A549 (cell line): ENCODE results near the gene CD83.

Source experiments
- CEBPB ChIP-seq, 2 experiments: fragments of >200 bp in 1 of 2; sonication (Bioruptor Twin) in 1 of 2; formaldehyde crosslinking in 1 of 2; IDR thresholded peaks; 2 replicates each; pipeline ENCODE4 v1.6.1; 2012 to 2016
- CHD4 ChIP-seq: fragments of 200-600 bp; sonication (generic); IDR thresholded peaks from 2 replicates; pipeline ENCODE4 v1.6.1; 2016; ENCODE audit warnings: antibody characterized with exemption, mild to moderate bottlenecking, borderline replicate concordance
- EP300 ChIP-seq, 2 experiments: fragments of >200 bp; sonication (Bioruptor Twin); formaldehyde crosslinking; IDR thresholded peaks; 2 replicates in 1 of 2; 3 replicates in 1 of 2; pipeline ENCODE4 v1.6.1; 2016 to 2017
- JUNB ChIP-seq: fragments of >200 bp; sonication (Bioruptor Twin); formaldehyde crosslinking; IDR thresholded peaks from 2 replicates; pipeline ENCODE4 v1.6.1; 2016
- MAFK ChIP-seq: fragments of 450-650 bp; IDR thresholded peaks from 2 replicates; pipeline ENCODE4 v1.6.1; 2014; ENCODE audit not compliant: partially characterized antibody
- MYC ChIP-seq: IDR thresholded peaks from 2 replicates; pipeline ENCODE4 v1.6.1; 2012; ENCODE audit warnings: mild to moderate bottlenecking, inconsistent platforms, low read length, improper control_type of control experiment, borderline replicate concordance
- POLR2A ChIP-seq: IDR thresholded peaks from 2 replicates; pipeline ENCODE4 v1.6.1; 2012; ENCODE audit warnings: mild to moderate bottlenecking, low read length
- RAD21 ChIP-seq, 2 experiments: fragments of >200 bp in 1 of 2; sonication (Bioruptor Twin) in 1 of 2; formaldehyde crosslinking in 1 of 2; IDR thresholded peaks in 1 of 2; conservative IDR thresholded peaks in 1 of 2; 2 replicates in 1 of 2; 3 replicates in 1 of 2; pipeline ENCODE4 v1.6.1; 2012 to 2018; ENCODE audit warnings: inconsistent platforms in 1 of 2
- ZFP36 ChIP-seq: fragments of 450-650 bp; IDR thresholded peaks from 2 replicates; pipeline ENCODE4 v1.6.1; 2014; ENCODE audit warnings: borderline replicate concordance; ENCODE audit not compliant: partially characterized antibody
- TF ChIP-seq, protein P1 (sequence below): fragments of >200 bp; sonication (Bioruptor Twin); formaldehyde crosslinking; IDR thresholded peaks from 3 replicates; pipeline ENCODE4 v1.5.1; 2016
- TF ChIP-seq, protein P2 (sequence below): fragments of 150-350 bp; IDR thresholded peaks from 2 replicates; pipeline ENCODE4 v1.6.1; 2014; ENCODE audit warnings: low read depth, mild to moderate bottlenecking, low read length
- TF ChIP-seq, protein P3 (sequence below): IDR thresholded peaks from 2 replicates; pipeline ENCODE4 v1.6.1; 2012

DNA sequence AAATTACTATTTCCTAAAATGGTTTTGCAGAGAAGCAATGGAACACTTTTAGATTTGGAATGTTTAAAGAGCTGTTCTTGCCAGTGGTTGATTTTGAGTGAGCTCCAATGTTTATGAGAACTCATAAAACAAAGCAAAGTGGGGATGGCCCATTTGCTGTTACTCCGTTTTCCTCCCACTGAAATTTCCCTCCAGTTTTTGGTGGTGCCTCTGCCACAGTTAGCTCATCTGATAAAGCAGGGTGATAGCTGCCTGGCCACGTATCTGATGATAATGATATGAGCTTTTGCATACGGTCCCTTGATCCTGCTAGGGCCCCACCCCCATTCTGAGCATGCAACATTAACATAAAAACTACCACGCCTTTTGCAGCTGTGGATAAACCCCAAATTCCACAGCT lies 10.4 kb downstream of the CD83 start:
- TF ChIP-seq POLR2A (no peak), CEBPB (IDR thresholded peaks at IDR 0.05) (no peak), MYC (no peak), JUNB (no peak), CHD4 (no peak), ZFP36 (no peak), EP300 (IDR thresholded peaks at IDR 0.05) (no peak), RAD21 (conservative IDR thresholded peaks at IDR 0.05 in 1 of 2, IDR thresholded peaks at IDR 0.05 in 1 of 2) (no peak), MAFK (no peak)
- TF ChIP-seq, protein P1, sequence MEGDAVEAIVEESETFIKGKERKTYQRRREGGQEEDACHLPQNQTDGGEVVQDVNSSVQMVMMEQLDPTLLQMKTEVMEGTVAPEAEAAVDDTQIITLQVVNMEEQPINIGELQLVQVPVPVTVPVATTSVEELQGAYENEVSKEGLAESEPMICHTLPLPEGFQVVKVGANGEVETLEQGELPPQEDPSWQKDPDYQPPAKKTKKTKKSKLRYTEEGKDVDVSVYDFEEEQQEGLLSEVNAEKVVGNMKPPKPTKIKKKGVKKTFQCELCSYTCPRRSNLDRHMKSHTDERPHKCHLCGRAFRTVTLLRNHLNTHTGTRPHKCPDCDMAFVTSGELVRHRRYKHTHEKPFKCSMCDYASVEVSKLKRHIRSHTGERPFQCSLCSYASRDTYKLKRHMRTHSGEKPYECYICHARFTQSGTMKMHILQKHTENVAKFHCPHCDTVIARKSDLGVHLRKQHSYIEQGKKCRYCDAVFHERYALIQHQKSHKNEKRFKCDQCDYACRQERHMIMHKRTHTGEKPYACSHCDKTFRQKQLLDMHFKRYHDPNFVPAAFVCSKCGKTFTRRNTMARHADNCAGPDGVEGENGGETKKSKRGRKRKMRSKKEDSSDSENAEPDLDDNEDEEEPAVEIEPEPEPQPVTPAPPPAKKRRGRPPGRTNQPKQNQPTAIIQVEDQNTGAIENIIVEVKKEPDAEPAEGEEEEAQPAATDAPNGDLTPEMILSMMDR, result no peak
- TF ChIP-seq, protein P2, sequence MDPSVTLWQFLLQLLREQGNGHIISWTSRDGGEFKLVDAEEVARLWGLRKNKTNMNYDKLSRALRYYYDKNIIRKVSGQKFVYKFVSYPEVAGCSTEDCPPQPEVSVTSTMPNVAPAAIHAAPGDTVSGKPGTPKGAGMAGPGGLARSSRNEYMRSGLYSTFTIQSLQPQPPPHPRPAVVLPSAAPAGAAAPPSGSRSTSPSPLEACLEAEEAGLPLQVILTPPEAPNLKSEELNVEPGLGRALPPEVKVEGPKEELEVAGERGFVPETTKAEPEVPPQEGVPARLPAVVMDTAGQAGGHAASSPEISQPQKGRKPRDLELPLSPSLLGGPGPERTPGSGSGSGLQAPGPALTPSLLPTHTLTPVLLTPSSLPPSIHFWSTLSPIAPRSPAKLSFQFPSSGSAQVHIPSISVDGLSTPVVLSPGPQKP, result no peak
- TF ChIP-seq, protein P3, sequence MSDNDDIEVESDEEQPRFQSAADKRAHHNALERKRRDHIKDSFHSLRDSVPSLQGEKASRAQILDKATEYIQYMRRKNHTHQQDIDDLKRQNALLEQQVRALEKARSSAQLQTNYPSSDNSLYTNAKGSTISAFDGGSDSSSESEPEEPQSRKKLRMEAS, result no peak
